Inferior parietal cortex (tissue), 1 donor: ENCODE data around the gene ZDHHC14.

Source experiments
- DNase-seq: peaks from one replicate; pipeline ENCODE4 v3.0.0-alpha.2; 2016; ENCODE audit errors: extremely low spot score

The ZDHHC14 gene

DNA sequence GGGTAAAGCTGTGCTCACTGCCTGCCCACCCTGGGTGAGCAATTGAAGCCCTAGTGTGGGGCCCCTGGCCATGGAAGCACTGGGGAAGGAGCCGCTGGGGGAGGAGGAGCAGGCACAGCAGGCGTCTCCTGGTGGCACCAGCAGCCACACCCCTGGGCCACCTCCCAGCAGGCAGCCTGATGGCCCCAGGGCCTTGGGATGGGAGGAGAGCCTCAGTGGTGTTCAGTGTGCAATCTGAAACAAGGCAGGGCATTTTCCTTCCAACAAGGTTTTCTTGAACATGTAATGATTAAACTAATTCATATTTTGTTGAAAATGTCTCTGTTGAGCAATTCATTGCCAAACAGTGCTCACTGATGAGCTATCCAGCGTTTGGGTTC lies 151.0 kb downstream of the ZDHHC14 start:
- DNase-seq: no peak

DNA sequence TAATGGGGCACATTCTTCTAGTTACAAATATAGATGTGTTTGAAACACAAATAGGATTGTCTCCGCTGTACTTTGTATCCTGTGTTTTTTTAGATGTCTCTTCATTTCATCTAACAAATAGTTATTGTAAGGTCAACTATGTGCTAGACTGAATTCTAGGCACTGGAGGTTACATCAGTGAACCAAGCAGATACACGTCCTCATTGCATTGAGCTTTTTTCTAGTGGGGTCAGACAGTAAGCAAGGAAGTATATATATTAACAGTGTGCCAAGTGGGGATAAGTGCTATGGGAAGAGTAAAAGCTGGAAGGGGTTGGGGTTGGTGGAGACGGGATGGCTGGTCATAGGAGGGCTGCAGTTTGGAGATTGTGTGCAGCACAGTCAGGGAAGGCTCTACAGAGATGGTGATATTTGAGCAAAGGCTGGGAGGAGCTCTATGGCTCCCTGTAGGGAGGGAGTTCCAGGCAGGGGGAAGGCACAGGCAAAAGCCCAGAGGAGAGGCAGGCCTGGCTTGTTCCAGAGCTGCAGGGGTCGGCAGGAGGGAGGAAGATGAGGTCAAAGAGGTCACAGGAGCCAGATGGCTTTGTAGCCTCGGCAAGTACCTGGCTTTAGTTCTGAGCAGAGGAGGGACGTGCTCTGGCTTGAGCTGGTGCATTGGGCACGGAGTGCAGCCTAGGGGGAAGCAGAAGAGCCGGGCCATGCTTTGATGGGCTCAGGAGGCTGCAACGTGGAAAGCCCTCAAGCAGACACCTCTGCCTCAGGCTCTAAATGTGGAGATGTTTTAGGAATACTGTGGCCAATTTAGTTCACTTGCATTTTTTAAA lies 152.3 kb downstream of the ZDHHC14 start:
- DNase-seq: no peak

DNA sequence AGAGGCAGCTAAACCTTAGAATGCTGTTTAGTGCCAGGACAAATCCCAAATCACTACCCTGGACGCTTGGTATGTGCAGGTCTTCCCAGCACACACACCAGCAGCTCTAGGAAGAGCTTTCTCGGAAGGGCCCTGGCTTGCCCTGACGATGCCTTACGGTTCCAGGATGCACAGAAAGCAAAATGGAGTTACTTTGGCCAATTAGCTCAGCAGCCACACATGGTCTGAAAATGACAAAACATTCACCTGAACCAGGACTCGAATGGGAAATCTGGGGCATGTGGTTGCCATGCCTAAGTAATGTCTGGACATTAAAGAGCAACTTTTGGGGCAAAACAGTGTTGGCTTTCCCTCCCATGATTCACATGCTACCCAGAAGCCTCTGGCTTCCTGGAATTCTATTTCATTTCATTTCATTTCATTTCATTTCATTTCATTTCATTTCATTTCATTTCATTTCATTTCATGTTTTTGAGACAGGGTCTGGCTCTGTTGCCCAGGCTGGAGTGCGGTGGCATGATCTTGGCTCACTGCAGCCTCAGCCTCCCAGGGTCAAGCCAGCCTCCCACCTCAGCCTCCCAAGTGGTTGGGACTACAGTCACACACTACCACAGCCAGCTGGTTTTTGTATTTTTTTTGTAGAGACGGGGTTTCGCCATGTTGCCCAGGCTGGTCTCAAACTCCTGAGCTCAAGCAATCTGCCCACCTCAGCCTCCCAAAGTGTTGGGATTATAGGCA lies 153.3 kb downstream of the ZDHHC14 start:
- no peak for DNase-seq

- no peak for DNase-seq
Measured at GRCh38 chr6:157534977-157535339, 154.0 kb downstream of the ZDHHC14 start.

DNA sequence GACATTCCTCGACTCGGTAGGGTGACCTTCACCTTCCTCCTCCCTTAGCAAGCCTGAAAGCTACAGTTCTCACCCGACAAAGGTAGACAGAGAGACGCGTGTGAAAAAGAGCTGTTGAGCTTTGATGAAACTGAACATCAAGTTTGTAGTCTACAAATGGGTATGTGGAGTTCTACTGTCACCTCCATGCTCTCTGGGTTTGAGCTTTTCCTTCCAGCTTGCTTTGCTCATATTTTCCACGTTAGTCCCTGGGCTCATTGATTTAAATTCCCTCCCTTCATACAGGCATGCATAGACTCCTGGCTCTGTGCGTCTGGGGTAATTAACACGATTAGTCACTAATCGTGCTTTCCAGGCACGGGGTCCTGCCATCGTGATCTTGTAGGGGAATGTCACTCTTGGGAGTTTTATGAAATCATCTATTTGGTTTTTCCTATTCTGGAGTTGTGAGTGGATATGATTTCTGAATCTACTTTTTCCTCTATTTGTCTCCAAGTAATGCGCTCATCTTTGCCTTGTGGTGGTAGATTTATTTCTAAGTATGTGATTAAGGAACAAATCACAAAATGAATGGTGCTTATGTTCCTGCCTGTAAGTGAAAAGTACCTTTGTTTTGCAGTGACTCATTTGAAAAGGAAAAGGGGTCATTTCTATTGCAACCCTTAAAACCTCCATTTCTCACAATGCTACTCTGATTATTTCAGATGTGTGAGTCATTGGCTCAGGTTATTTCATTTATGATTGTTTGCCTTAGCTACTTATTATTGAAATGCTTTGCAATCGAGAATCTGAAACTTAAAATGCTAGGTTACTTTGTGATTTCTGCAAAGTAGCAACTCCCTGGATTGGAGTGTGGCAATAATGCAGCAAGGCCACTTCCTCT lies 154.6 kb downstream of the ZDHHC14 start:
- DNase-seq: no peak

DNA sequence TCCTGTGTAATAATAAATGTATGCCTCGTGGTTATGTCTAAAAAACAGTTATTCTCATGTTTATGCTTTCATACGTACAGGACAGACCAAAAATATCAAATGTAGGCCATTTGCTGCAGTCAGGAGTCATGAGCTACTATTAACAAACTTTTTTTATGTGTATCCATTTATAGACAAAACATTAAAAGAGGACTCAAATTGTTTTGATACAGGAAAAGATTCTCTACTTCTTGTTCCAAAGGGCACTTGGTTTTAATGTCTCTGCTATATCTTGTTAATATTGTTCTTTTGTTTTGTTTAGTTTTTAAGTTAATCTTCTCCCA lies 155.2 kb downstream of the ZDHHC14 start:
- no peak for DNase-seq

- no peak for DNase-seq
Measured at GRCh38 chr6:157537556-157537955, 156.6 kb downstream of the ZDHHC14 start.

DNA sequence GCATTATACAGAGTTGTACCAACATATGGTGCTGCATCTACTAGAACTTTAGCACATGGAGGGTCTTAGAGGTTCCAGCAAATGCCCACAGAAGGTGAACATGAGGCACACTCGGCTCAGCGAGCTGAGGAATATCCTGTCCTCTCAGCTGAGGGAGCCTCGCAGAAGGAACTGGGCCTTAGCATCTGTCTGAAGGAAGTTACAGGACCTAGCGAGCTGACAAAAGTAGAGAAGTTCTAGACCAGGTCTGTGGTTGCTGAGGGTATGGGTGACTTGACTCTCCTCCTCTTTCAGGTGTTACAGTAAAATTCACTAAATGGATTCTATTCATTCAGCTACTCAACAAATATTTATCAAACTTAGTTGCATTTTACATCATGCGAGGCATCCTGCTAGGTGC lies 157.2 kb downstream of the ZDHHC14 start:
- DNase-seq: no peak

DNA sequence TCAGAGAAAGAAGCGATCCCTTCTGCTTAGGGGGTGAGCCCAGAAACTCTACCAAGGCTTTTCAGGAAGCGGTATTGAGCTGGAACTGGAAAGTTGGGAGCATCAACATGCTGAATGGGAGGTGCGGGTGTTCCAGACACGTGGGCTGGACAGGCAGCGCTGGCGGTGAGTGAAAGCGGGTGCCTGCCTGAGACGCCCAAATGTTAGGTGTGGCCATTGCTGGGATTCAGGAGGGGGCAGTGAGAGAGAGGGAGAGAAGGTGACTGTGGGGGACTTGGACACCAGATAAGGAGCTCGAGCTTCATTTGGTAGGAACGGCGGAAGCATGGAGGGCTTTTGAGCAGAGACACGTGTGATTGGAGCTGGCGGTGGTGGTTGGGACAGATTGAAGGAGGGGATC lies 157.7 kb downstream of the ZDHHC14 start:
- DNase-seq: no peak

DNA sequence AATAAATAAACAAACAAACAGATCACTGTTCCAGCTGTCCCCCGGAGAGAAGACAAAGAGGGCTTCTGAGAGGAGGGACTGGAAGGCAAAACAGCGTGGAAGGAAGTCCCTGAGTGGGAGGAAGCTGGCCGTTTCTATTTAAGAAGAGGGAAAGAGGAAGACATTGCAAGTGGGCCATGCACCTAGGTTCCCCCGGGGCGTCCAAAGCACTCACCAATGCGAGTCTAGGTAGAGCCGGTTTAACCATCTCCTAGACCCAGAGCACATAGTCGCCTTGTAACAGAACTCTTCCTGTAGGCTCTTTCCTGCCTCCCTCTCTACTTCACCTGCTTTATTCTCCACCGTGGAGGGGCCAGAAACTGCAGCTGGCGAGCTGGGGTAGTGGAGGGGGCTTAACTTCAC lies 158.4 kb downstream of the ZDHHC14 start:
- no peak for DNase-seq

DNA sequence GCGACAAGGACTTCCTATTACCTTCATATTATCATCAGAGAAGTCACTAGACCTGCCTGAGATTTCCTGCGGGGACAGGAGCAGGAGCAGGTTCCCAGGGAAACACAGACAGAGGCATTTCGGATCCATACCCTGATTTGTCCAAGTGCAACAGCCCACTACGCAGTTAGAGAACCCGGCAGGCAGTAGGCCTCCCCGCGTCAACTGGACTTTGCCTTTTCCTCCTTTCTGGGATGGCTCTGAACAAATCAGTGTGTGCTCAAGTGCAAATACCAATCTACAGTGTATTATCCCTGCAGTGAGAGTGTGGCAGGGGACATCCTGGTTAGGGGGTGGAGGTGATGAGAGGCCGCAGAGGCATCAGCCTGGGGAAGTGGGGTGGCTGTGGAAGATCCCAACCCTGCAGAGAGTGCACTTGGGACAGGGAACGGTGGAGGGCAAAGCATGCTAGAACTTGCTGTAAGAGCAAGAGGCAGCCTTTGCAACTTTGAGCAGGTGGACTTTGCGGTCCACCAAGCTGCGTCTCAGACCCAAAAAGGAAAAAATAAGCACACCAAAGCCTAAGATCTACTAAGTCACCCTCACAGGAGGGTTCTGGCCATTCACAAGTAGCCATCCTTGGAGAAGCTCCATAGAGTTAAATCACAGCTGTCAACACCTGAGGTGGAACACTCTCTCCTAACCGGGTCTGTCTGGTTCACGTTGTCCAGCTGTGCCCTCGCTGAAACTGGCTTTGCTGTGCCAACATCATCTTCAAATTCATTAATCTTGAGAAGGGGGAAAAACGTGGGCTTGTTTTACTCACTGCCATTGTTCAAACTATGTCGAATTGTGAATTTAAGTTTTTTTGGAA lies 159.1 kb downstream of the ZDHHC14 start:
- DNase-seq: no peak

DNA sequence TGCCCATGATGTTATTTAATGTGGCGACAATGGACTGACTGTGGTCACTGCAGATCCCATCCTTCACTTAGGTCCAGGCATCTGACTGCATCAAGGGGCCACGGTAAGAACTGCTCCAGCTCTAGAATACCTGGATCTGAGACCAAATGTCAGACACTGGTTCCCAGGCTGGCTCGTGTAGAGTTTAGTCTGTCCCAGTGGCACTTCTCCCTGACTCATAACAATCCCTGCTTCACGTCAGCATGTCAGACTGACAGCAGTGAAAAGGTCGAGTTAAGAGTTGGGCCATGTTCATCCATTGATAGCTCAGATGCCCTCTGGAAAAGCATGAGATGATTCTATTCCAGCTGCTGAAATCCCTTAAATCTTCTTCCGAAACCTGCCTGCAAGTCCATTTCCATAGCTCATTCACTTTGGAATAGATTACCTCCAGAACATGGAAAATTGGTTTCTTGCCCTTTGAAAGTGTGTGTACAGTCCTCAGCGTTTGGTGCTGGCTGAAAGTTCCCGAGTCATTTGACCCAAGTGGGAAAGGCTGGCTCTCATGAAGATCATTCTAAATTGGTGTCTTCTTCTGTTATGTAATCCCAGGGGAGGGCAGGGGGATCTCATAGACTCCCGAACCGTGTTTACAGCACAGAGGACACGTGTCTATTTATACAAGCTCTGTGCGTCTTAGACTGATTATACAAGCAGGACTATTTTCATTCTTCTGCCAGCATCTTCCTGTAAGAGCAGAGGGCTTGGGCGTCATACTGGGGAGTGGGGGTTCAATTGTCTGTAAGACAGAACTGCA lies 160.8 kb downstream of the ZDHHC14 start:
- DNase-seq: no peak

- DNase-seq: no peak
Measured at GRCh38 chr6:157542414-157543160, 161.6 kb downstream of the ZDHHC14 start.

DNA sequence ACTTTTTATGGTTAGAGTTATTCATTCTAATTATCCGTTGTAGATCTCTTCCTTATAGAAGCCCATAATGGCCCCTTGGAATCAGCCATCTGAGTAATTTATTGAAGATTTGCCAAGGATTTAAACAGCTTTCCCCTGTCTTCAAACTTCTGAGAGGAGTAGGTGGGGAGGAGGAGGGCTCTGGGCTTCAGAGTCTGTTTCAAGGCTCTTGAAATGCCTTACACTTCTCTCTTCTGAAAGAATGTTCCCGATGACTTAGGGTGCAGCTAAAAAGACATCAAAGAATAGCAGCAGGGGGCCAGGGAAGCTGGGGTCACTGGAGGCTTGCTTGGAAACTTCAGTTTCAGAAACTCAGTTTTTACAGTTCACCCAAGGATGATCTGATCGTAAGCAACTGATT lies 165.3 kb downstream of the ZDHHC14 start:
- DNase-seq: no peak

- DNase-seq: no peak
Measured at GRCh38 chr6:157547112-157547511, 166.1 kb downstream of the ZDHHC14 start.

- no peak for DNase-seq
Measured at GRCh38 chr6:157548635-157549467, 167.9 kb downstream of the ZDHHC14 start.

DNA sequence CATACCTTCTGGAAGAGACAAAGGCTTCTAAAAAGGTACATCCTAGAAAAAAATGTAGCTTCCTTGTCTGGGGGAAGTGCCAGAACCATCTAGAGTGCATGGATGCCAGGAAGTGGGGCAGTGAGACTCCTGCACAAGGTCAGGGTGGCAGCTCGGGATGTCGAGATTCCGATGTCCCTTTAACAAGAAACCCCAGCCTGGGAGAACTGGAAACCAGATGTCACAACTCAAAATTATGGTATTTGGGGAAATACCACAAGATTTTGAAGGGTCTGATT lies 168.4 kb downstream of the ZDHHC14 start:
- DNase-seq: no peak

DNA sequence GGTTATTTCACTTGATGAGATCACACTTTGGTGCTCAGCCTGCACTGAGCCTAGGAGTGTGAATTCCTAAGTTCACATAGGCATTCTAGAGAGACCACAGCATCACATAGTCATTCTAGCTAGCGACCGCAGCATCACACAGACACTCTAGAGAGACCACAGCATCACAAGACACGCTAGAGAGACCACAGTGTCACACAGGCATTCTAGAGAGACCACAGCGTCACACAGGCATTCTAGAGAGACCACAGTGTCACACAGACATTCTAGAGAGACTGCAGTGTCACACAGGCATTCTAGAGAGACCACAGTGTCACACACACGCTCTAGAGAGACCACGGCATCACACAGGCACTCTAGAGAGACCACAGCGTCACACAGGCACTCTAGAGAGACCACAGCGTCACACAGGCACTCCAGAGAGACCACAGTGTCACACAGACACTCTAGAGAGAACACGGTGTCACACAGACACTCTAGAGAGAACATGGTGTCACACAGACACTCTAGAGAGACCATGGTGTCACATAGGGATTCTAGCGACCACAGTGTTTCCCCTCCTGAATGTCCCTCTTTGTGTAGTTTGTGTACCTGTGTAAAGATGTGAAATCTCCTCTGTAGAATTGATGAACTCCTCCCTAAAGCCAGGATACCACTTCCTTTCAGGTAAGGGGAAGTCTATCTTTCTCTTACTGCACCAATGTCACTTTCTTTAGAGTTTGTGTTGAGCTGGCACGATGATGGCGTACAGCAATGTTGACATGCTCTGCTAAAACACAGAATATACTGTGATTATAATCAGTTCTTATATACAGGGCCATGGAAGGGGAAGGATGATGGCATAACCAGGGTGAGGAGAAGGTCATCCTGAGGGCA lies 169.4 kb downstream of the ZDHHC14 start:
- no peak for DNase-seq
